Measurements from ENCODE around the gene SPDYE3. TPM values are rescaled to one million over a fixed set of nuclear protein-coding genes. Genes with fewer than 3 reads are reported as not detected.

SPDYE3 gene
- total RNA-seq, 3 donors from 2014 or later: not detected

DNA sequence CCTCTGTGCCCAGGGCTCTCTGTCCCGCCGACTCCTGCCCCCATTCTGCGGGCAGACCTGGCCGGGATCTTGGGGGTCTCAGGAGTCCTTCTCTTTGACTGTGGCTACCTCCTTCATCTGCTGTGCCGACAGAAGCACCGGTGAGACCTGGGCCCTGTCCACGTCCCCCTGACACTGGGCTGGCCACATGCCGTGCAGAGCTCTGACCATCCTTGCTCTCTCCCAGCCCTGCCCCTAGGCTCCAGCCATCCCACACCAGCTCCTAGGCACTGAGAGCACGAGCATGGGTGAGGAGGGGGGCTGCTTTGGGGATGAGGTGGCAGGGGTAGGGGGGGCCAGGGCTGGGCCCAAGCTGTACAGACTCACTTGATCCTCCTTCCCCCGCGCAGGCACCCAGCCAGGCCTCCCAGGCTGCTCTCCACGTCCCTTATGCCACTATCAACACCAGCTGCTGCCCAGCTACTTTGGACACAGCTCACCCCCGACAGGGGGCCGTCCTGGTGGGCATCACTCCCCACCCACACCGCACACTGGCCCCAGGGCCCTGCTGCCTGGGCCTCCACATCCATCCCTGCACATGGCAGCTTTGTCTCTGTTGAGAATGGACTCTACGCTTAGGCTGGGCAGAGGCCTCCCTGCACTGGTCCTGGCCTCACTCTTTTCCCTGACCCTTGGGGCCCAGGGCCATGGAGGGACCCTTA lies 45.6 kb downstream of the SPDYE3 start:
- Histone ChIP-seq H3K27me3 (no peaks in the 10 kb centered on the region), H3K36me3 (peaks cover 12% of the 10 kb centered on the region), H3K4me3 (no peak overlapping the region), H3K4me1 (no peaks in the 10 kb centered on the region), H3K9me3 (no peaks in the 10 kb centered on the region), H3K27ac (peak overlapping the region in 1 of 2 donors; percentile 0)
- DNase-seq (ENCODE audit: low spot score in 2 of 2): no peak
- intact Hi-C loops (cut with DNase I; ENCODE audit: low total_unique reads): no loop called here
- TF ChIP-seq POLR2AphosphoS5 (IDR thresholded peaks at IDR 0.05): no peak
- TF ChIP-seq, protein P1, sequence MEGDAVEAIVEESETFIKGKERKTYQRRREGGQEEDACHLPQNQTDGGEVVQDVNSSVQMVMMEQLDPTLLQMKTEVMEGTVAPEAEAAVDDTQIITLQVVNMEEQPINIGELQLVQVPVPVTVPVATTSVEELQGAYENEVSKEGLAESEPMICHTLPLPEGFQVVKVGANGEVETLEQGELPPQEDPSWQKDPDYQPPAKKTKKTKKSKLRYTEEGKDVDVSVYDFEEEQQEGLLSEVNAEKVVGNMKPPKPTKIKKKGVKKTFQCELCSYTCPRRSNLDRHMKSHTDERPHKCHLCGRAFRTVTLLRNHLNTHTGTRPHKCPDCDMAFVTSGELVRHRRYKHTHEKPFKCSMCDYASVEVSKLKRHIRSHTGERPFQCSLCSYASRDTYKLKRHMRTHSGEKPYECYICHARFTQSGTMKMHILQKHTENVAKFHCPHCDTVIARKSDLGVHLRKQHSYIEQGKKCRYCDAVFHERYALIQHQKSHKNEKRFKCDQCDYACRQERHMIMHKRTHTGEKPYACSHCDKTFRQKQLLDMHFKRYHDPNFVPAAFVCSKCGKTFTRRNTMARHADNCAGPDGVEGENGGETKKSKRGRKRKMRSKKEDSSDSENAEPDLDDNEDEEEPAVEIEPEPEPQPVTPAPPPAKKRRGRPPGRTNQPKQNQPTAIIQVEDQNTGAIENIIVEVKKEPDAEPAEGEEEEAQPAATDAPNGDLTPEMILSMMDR (IDR thresholded peaks at IDR 0.05): no peak
- no peak for TF ChIP-seq POLR2A (IDR thresholded peaks at IDR 0.05)

DNA sequence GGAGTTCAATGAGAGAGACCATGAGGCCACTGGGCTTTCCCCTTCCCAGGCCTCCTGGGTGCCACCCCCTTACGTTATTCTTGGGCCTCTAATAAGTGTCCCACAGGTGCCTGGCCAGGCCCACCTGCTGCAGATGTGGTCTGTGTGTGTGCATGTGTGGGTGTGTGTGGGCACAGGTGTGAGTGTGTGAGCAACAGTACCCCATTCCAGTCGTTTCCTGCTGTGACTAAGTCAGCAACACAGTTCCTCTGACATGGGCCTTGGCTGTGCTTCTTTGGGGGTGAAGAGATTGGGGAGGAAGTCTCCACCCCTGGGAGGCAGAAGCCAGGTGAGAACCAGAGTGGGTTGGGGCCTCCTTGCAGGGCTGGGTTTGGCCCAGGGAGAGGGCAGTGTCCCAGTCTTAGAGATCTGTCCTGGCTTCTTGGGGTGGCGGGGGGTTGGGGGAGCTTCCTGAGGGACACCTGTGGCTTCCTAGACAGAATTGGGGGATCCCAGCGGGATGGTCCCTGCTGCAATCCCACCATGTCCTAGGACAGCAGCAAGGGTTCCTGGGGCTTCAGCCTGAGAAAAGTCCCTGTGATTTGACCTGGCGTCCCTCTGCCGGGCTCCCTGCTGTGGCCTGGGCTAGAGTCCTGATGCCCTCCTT lies 46.3 kb downstream of the SPDYE3 start:
- TF ChIP-seq, protein P1 (IDR thresholded peaks at IDR 0.05): no peak
- no peak for TF ChIP-seq POLR2A (IDR thresholded peaks at IDR 0.05)
- TF ChIP-seq POLR2AphosphoS5 (IDR thresholded peaks at IDR 0.05): no peak
- peak overlapping the region in 1 of 2 donors; percentile 0 for H3K27ac ChIP-seq
- H3K9me3 ChIP-seq: no peaks in the 10 kb centered on the region
- no peaks in the 10 kb centered on the region for H3K4me1 ChIP-seq
- DNase-seq (ENCODE audit: low spot score in 2 of 2): no peak
- peaks cover 12% of the 10 kb centered on the region for H3K36me3 ChIP-seq
- no peaks in the 10 kb centered on the region for H3K27me3 ChIP-seq
- no peak overlapping the region for H3K4me3 ChIP-seq
- intact Hi-C loops (cut with DNase I; ENCODE audit: low total_unique reads): no loop called here

DNA sequence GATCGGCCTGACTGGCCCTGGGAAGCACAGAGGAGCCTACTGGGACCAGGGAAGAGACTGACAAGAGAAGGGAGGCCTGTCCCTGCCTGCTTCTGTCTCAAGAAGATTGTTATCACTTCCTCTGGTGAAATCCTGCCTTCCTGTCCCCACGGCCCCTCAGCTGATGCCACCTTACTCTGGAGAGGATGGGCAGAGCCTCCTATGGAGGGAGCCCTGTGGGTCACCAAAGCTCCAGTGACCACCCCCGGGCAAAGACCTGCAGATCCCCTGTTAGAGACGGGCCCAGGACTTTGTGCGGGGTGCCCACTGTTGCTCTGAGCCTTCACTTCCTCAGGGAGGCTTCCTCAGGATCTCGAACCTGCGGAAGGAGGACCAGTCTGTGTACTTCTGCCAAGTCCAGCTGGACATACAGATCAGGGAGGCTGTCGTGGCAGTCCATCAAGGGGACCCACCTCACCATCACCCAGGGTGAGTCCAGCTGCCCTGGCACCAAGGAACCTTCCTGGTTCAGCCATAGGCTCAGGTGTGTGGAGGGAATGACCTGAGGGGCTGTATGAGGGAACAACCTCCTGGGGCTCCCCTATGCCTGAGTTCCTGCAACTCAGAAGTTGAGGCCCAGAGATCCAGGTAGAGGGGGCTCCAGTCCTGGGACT lies 49.0 kb downstream of the SPDYE3 start:
- no peaks in the 10 kb centered on the region for H3K27me3 ChIP-seq
- no peak overlapping the region for H3K4me3 ChIP-seq
- peaks cover 12% of the 10 kb centered on the region for H3K36me3 ChIP-seq
- intact Hi-C loops (cut with DNase I; ENCODE audit: low total_unique reads): no loop called here
- H3K9me3 ChIP-seq: no peaks in the 10 kb centered on the region
- TF ChIP-seq, protein P1 (IDR thresholded peaks at IDR 0.05): no peak
- no peak for TF ChIP-seq POLR2A (IDR thresholded peaks at IDR 0.05)
- TF ChIP-seq POLR2AphosphoS5 (IDR thresholded peaks at IDR 0.05): no peak
- H3K27ac ChIP-seq: no peak overlapping the region
- DNase-seq (ENCODE audit: low spot score in 2 of 2): no peak
- H3K4me1 ChIP-seq: no peaks in the 10 kb centered on the region

DNA sequence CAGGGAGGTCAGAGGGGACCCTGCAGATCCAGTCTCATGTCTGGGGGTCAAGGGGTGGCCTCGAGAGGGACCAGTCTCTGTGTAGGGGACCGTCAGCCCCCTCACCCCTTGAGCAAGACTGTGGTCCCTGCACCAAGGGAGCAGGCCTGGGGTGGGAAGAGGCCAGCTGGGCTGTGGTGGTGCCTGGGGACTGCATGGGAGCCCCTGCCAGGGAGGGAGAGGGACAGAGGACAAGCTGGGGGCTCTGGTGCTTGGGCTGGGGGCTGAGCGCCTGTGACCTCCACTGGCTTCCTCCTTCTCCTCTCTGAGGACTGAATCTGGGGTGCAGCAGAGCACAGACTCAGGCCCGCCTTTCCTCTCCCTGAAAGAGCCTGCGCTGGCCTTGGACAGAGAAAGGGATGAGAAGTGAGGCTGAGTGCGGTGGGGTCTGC lies 49.6 kb downstream of the SPDYE3 start:
- Histone ChIP-seq H3K27me3 (no peaks in the 10 kb centered on the region), H3K4me3 (no peak overlapping the region), H3K27ac (no peak overlapping the region), H3K9me3 (no peaks in the 10 kb centered on the region), H3K36me3 (peaks cover 12% of the 10 kb centered on the region), H3K4me1 (no peaks in the 10 kb centered on the region)
- TF ChIP-seq POLR2A (IDR thresholded peaks at IDR 0.05) (no peak), POLR2AphosphoS5 (IDR thresholded peaks at IDR 0.05) (no peak)
- TF ChIP-seq, protein P1 (IDR thresholded peaks at IDR 0.05): no peak
- DNase-seq (ENCODE audit: low spot score in 2 of 2): no peak
- intact Hi-C loops (cut with DNase I; ENCODE audit: low total_unique reads): no loop called here
